Hepatocyte (in vitro differentiated cells): ENCODE measurements around the gene PSD2. TPM values are rescaled to one million over a fixed set of nuclear protein-coding genes. Genes with fewer than 3 reads are reported as not detected.
A peak's percentile ranks its signal among the peaks of the same experiment; 100 is the strongest.

ENCODE experiments used
- DNase-seq: peaks from one replicate; pipeline ENCODE4 v3.0.0-alpha.2; 2016; ENCODE audit warnings: low spot score
- H2AFZ ChIP-seq: fragments of 200-600 bp; sonication (generic); 2 replicates; pipeline ENCODE4 v1.6.0; 2016; ENCODE audit warnings: antibody characterized with exemption, mild to moderate bottlenecking
- H3K27ac ChIP-seq: fragments of 200-600 bp; sonication (generic); 2 replicates; pipeline ENCODE4 v1.5.1; 2016; ENCODE audit warnings: mild to moderate bottlenecking
- H3K27me3 ChIP-seq: fragments of 200-600 bp; sonication (generic); 2 replicates; pipeline ENCODE4 v1.6.1; 2016
- H3K36me3 ChIP-seq: fragments of 200-600 bp; sonication (generic); replicated peaks from 2 replicates; pipeline ENCODE4 v1.5.1; 2016; ENCODE audit warnings: low read depth; ENCODE audit not compliant: insufficient read depth
- H3K4me1 ChIP-seq: fragments of 200-600 bp; sonication (generic); 2 replicates; pipeline ENCODE4 v1.5.1; 2016; ENCODE audit warnings: mild to moderate bottlenecking, moderate library complexity; ENCODE audit not compliant: insufficient read depth
- H3K4me2 ChIP-seq: fragments of 200-600 bp; sonication (generic); 2 replicates; pipeline ENCODE4 v1.6.0; 2016
- H3K4me3 ChIP-seq: fragments of 200-600 bp; sonication (generic); 2 replicates; pipeline ENCODE4 v1.5.1; 2016; ENCODE audit warnings: mild to moderate bottlenecking
- H3K79me2 ChIP-seq: fragments of 200-600 bp; sonication (generic); 2 replicates; pipeline ENCODE4 v1.6.0; 2017; ENCODE audit warnings: mild to moderate bottlenecking
- H3K9me2 ChIP-seq: fragments of 200-600 bp; sonication (generic); replicated peaks from 2 replicates; pipeline ENCODE4 v1.6.0; 2017; ENCODE audit warnings: mild to moderate bottlenecking; ENCODE audit not compliant: insufficient read depth
- H3K9me3 ChIP-seq: fragments of 200-600 bp; sonication (generic); 2 replicates; pipeline ENCODE4 v1.5.1; 2016; ENCODE audit warnings: low read depth, mild to moderate bottlenecking
- H4K20me1 ChIP-seq: fragments of 200-600 bp; sonication (generic); 2 replicates; pipeline ENCODE4 v1.6.0; 2016; ENCODE audit warnings: mild to moderate bottlenecking; ENCODE audit not compliant: insufficient read depth, poor library complexity, severe bottlenecking
- EZH2 ChIP-seq: fragments of 200-600 bp; sonication (generic); IDR thresholded peaks from 2 replicates; pipeline ENCODE4 v1.6.1; 2016; ENCODE audit warnings: antibody characterized with exemption, mild to moderate bottlenecking, borderline replicate concordance
- EZH2phosphoT487 ChIP-seq: fragments of 200-600 bp; sonication (generic); IDR thresholded peaks from one replicate; pipeline ENCODE4 v1.6.1; 2018; ENCODE audit warnings: antibody characterized with exemption, mild to moderate bottlenecking, low read depth, moderate library complexity; ENCODE audit not compliant: unreplicated experiment, severe bottlenecking
- WGBS: methylation state at CpG from one replicate; pipeline ENCODE4 v1.1.6; 2016; ENCODE audit warnings: low lambda C conversion rate; ENCODE audit errors: missing lambda C conversion rate; 5-methylcytosine and 5-hydroxymethylcytosine counted together
- polyA plus RNA-seq: library from polyadenylated mRNA; unstranded; fragments of >200 nt; fragmentation: Nextera tagmentation; extraction: Ambion mirVana; gene quantifications from 2 replicates; pipeline ENCODE4 v1.2.1, GENCODE V29; 2016
- total RNA-seq: library from RNA; depleted of rRNA; stranded (reverse); fragments of >200 nt; gene quantifications from 2 replicates; pipeline ENCODE4 v1.2.3, GENCODE V29; 2014
- TF ChIP-seq, protein P1 (sequence below): fragments of 200-600 bp; sonication (generic); IDR thresholded peaks from 2 replicates; pipeline ENCODE4 v1.5.1; 2016; ENCODE audit warnings: antibody characterized with exemption, mild to moderate bottlenecking; ENCODE audit not compliant: poor library complexity

The PSD2 gene
- total and polyA plus RNA-seq, 2 experiments from 2014 or later = not detected

DNA sequence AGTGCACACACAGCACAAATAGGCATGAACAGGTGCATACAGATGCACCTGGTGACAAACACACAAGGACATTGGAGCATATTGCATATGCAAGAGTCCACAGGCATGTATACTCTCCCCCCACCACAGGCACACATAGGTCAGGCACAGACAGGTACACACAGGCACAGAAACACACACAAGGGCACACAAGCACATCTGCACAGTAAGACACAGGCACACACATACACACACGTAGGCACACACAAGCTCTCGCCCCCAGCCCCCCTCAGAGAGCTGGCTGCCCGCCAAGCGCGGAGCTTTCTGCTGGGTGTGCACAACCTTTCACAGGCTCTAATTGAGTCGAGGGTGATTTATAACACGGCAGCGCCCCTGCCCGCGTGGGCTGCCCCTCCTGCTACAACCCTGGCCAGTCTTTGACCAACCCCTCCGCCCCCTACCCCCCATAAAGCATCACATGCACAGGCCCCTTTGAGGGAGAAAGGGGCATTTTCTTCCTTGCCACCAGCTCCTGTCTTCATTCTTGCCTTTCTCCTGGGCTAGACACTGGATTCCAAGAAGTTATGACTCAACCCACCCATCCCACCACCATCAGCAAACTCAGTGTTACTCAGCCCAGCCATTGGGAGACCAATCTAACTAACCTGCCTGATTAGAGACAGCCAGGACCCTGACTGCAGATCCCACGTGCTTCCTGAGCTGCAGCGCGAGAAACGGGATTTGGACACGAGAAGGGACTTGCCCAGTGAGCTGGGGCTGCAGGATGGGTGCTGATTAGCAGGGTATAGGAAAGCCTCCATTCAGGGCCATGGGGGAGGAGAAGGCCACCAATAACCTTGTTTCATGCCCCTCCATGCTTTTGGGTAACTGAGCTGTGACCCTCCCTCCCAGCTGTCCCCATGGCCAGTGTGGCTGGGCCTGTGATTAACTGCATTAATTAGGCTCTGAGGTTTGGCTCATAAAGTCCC lies 42.8 kb upstream of the PSD2 start:
- Histone ChIP-seq H3K9me3 (no peaks in the 10 kb centered on the region), H3K9me2 (no peaks in the 10 kb centered on the region), H4K20me1 (no peaks in the 10 kb centered on the region), H3K79me2 (no peaks in the 10 kb centered on the region), H3K36me3 (no peaks in the 10 kb centered on the region), H3K4me3 (no peak overlapping the region), H3K4me1 (peaks cover 18% of the 10 kb centered on the region), H3K4me2 (no peak overlapping the region), H3K27ac (no peak overlapping the region), H3K27me3 (peaks cover 27% of the 10 kb centered on the region), H2AFZ (no peak overlapping the region)
- TF ChIP-seq, protein P1, sequence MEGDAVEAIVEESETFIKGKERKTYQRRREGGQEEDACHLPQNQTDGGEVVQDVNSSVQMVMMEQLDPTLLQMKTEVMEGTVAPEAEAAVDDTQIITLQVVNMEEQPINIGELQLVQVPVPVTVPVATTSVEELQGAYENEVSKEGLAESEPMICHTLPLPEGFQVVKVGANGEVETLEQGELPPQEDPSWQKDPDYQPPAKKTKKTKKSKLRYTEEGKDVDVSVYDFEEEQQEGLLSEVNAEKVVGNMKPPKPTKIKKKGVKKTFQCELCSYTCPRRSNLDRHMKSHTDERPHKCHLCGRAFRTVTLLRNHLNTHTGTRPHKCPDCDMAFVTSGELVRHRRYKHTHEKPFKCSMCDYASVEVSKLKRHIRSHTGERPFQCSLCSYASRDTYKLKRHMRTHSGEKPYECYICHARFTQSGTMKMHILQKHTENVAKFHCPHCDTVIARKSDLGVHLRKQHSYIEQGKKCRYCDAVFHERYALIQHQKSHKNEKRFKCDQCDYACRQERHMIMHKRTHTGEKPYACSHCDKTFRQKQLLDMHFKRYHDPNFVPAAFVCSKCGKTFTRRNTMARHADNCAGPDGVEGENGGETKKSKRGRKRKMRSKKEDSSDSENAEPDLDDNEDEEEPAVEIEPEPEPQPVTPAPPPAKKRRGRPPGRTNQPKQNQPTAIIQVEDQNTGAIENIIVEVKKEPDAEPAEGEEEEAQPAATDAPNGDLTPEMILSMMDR = no peak
- TF ChIP-seq EZH2 = no peak
- TF ChIP-seq EZH2phosphoT487 = no peak
- DNase-seq = no peak
- 48% methylated on average over 14 of the region's 16 CpGs for WGBS

DNA sequence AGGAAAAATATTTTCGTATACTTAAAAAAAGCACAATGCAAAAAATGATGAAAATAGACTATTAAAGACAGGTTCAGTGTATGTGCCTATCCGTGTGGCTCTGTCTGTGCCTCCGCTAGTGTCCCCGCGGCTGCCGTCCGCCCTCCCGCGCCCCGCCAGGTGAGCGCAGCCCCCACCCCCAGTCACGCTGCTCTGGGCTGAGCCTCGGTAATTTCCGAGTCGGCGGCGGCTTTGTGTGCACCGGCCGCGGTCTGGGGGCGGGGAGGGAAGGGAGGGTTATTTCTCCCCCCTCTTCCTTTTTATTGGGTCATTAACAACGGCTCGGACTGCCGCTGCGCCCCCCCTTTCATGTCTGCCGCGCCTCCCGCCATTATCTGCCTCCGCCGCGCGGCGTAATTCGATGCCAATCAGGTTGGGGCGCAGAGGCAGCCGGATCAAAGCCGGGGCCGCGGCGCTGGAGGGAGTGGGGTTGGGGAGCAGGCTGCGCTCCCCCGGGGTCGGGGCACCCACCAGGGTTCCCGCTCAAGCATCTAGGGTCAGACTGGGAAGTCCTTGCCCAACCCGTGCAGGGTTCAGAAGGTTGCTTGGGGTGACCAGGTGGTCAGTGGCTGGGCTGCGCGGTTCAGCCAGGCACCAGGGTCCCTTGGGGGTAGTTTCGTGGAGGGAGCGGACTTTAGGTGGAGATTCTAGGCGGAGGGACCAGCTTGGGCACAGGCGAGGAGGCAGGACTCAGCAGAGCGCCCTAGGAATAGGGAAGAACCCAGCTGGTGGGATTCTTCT lies 39.5 kb upstream of the PSD2 start:
- Histone ChIP-seq H2AFZ (peak overlapping the region; percentile 49), H3K79me2 (no peaks in the 10 kb centered on the region), H3K36me3 (no peaks in the 10 kb centered on the region), H3K4me1 (peaks cover 6% of the 10 kb centered on the region), H3K9me3 (no peaks in the 10 kb centered on the region), H3K27ac (no peak overlapping the region), H3K4me2 (peak overlapping the region; percentile 85), H3K4me3 (no peak overlapping the region), H4K20me1 (no peaks in the 10 kb centered on the region), H3K27me3 (peaks cover 17% of the 10 kb centered on the region), H3K9me2 (no peaks in the 10 kb centered on the region)
- peak; percentile 63 for DNase-seq
- 10% methylated on average over 47 of the region's 52 CpGs for WGBS
- TF ChIP-seq EZH2phosphoT487 = no peak
- peak; percentile 64 for TF ChIP-seq EZH2

DNA sequence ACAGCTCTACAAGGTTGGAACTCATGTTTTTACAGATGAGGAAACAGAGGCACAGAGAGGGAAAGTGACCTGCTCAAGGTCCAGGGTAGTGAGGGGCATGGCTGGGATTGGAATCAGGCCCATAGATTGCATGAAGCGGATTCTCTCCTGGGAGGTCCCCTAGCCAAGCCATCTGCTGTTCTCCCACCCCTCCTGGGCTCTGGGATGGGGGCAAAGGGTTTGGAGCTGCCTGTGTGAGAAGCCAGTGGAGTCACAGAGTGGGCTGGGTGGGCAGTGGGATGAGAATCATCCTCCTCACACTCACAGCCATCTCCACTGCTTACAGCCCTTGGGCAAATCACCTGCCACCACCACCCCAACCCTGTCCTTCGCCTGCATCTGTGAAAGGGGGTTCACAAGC lies 38.6 kb upstream of the PSD2 start:
- no peak overlapping the region for H3K27ac ChIP-seq
- no peak overlapping the region for H2AFZ ChIP-seq
- H4K20me1 ChIP-seq = no peaks in the 10 kb centered on the region
- no peak overlapping the region for H3K4me2 ChIP-seq
- H3K9me3 ChIP-seq = no peaks in the 10 kb centered on the region
- 100% methylated on average over 2 of the region's 2 CpGs for WGBS
- H3K27me3 ChIP-seq = peaks cover 17% of the 10 kb centered on the region
- no peaks in the 10 kb centered on the region for H3K9me2 ChIP-seq
- H3K79me2 ChIP-seq = no peaks in the 10 kb centered on the region
- no peak overlapping the region for H3K4me3 ChIP-seq
- TF ChIP-seq, protein P1 = no peak
- no peak for TF ChIP-seq EZH2
- TF ChIP-seq EZH2phosphoT487 = no peak
- H3K4me1 ChIP-seq = peaks cover 6% of the 10 kb centered on the region
- H3K36me3 ChIP-seq = no peaks in the 10 kb centered on the region
- no peak for DNase-seq
